Activated CD4-positive, alpha-beta T cell treated with anti-CD3 and anti-CD28 coated beads for 36 hours (primary cell): ENCODE measurements around the gene KIAA0232. TPM values are rescaled to one million over a fixed set of nuclear protein-coding genes. Genes with fewer than 3 reads are reported as not detected.

Experiments
- ATAC-seq: fragments of 200-7000 bp; cut with Tn5 transposase; one replicate; pipeline ENCODE4 v1.10.0; 2021; ENCODE audit warnings: mild to moderate bottlenecking, moderate library complexity
- CTCF ChIA-PET: fragments of 350-600 bp; sonication (Branson Sonifier 250); formaldehyde crosslinking; loops from one replicate; lab custom pipeline; 2021; ENCODE audit warnings: antibody characterized with exemption; lab: Charles Lee
- POLR2A ChIA-PET: fragments of 350-600 bp; sonication (Branson Sonifier 250); formaldehyde crosslinking; loops from one replicate; lab custom pipeline; 2021; ENCODE audit warnings: antibody characterized with exemption, inconsistent platforms; lab: Charles Lee
- DNase-seq: peaks from one replicate; pipeline ENCODE4 v3.0.0-alpha.2; 2020
- H3K27ac Mint-ChIP-seq: one replicate; pipeline ENCODE4 v1.8.0; 2021; ENCODE audit warnings: mixed read lengths
- H3K27me3 Mint-ChIP-seq: one replicate; pipeline ENCODE4 v1.8.0; 2021; ENCODE audit warnings: mixed read lengths
- H3K36me3 Mint-ChIP-seq: one replicate; pipeline ENCODE4 v1.8.0; 2021; ENCODE audit warnings: low read depth, mixed read lengths
- H3K4me1 Mint-ChIP-seq: one replicate; pipeline ENCODE4 v1.8.0; 2021; ENCODE audit warnings: mixed read lengths
- H3K4me3 Mint-ChIP-seq: one replicate; pipeline ENCODE4 v1.8.0; 2021; ENCODE audit warnings: mild to moderate bottlenecking, moderate library complexity, mixed read lengths
- H3K9me3 Mint-ChIP-seq: one replicate; pipeline ENCODE4 v1.8.0; 2021; ENCODE audit warnings: low read depth, mixed read lengths
- intact Hi-C, 2 experiments: fragments of 100-400 bp; cut with DNase I in 1 of 2; cut with micrococcal nuclease in 1 of 2; formaldehyde crosslinking; loops; one replicate each; pipeline versions ENCODE4 v1.14.2 to v1.15.1; 2022 to 2024; cut with DNase I, micrococcal nuclease
- total RNA-seq, 2 experiments: library from RNA; stranded (reverse); gene quantifications; one replicate each; pipeline ENCODE4 v1.2.3, GENCODE V29; 2021

KIAA0232 gene
- 10 to 100 TPM in 1 of 2 experiments, 1 to 10 TPM in 1; 9.4 to 13.1 TPM for total RNA-seq

- H3K4me1 Mint-ChIP-seq = peaks cover 52% of the 10 kb centered on the region
- peak; percentile 76 for ATAC-seq
Measured at GRCh38 chr4:6782147-6782845, at the start of gene KIAA0232. TSS of gene KIAA0232 (plus strand) at chr4:6782727. CDS start at chr4:6824454, 41,727 bp downstream.

GRCh38 chr4:6733358-6734164, 49.0 kb upstream of the KIAA0232 start:
- Mint-ChIP-seq H3K27me3 (no peaks in the 10 kb centered on the region), H3K36me3 (no peaks in the 10 kb centered on the region), H3K4me3 (no peak overlapping the region), H3K9me3 (no peaks in the 10 kb centered on the region), H3K4me1 (peaks cover under 1% of the 10 kb centered on the region), H3K27ac (no peak overlapping the region)
- intact Hi-C loops = no loop called here
- DNase-seq = no peak
- no peak for ATAC-seq
- ChIA-PET CTCF (interaction anchor here (0.7 kb wide), 1 partner anchor 86 kb away, joined by 3 read pairs; no protein-coding TSS in a partner anchor), POLR2A (no interaction called here)

More at GRCh38 chr4:6782147-6782845, at the start of gene KIAA0232:
- Mint-ChIP-seq H3K27me3 (no peaks in the 10 kb centered on the region), H3K9me3 (no peaks in the 10 kb centered on the region), H3K36me3 (peaks cover 3% of the 10 kb centered on the region), H3K4me3 (peak within 1 kb of the TSS; percentile 84), H3K27ac (peak within 1 kb of the TSS; percentile 73)
- intact Hi-C loops = loop anchor here (1.0 to 5.0 kb wide), 16 partner anchors 62 to 1660 kb away; partner anchors contain the start of genes BLOC1S4 (in 2 of the 2), ACOX3 (in 1 of the 2), GRPEL1 (in 1 of the 2) and MAN2B2 (in 1 of the 2)
- peak; percentile 93 for DNase-seq
- CTCF ChIA-PET = interaction anchor here (1.0 to 3.8 kb wide), 5 partner anchors 13 to 92 kb away, joined by 3 to 17 read pairs (median 3); no protein-coding TSS in a partner anchor
- POLR2A ChIA-PET = interaction anchor here (1.5 kb wide), 1 partner anchor 109 kb away, joined by 4 read pairs; a partner anchor contains a TSS

- no peaks in the 10 kb centered on the region for H3K36me3 Mint-ChIP-seq
- H3K4me1 Mint-ChIP-seq = no peaks in the 10 kb centered on the region
- POLR2A ChIA-PET = no interaction called here
- no peaks in the 10 kb centered on the region for H3K9me3 Mint-ChIP-seq
- no peak overlapping the region for H3K27ac Mint-ChIP-seq
- H3K4me3 Mint-ChIP-seq = no peak overlapping the region
- DNase-seq (no peak), ATAC-seq (no peak)
- CTCF ChIA-PET = no interaction called here
- intact Hi-C loops = no loop called here
- H3K27me3 Mint-ChIP-seq = no peaks in the 10 kb centered on the region
Measured at GRCh38 chr4:6734165-6734786, 48.3 kb upstream of the KIAA0232 start.

- no peak for ATAC-seq
- Mint-ChIP-seq H3K27me3 (peaks cover 1% of the 10 kb centered on the region), H3K4me1 (peaks cover 4% of the 10 kb centered on the region), H3K36me3 (no peaks in the 10 kb centered on the region), H3K9me3 (no peaks in the 10 kb centered on the region), H3K27ac (no peak overlapping the region), H3K4me3 (no peak overlapping the region)
- ChIA-PET POLR2A (no interaction called here), CTCF (no interaction called here)
- DNase-seq = no peak
- intact Hi-C loops = no loop called here
Measured at GRCh38 chr4:6739920-6740319, 42.6 kb upstream of the KIAA0232 start.

GRCh38 chr4:6740347-6740746, 42.2 kb upstream of the KIAA0232 start:
- peaks cover 1% of the 10 kb centered on the region for H3K27me3 Mint-ChIP-seq
- ChIA-PET POLR2A (no interaction called here), CTCF (no interaction called here)
- DNase-seq (no peak), ATAC-seq (no peak)
- intact Hi-C loops = no loop called here
- H3K4me1 Mint-ChIP-seq = peaks cover 4% of the 10 kb centered on the region
- no peak overlapping the region for H3K4me3 Mint-ChIP-seq
- no peaks in the 10 kb centered on the region for H3K36me3 Mint-ChIP-seq
- no peak overlapping the region for H3K27ac Mint-ChIP-seq
- H3K9me3 Mint-ChIP-seq = no peaks in the 10 kb centered on the region

GRCh38 chr4:6742507-6742906, 40.0 kb upstream of the KIAA0232 start:
- Mint-ChIP-seq H3K36me3 (no peaks in the 10 kb centered on the region), H3K4me3 (no peak overlapping the region), H3K4me1 (peaks cover 4% of the 10 kb centered on the region), H3K27me3 (peaks cover 1% of the 10 kb centered on the region), H3K27ac (no peak overlapping the region), H3K9me3 (no peaks in the 10 kb centered on the region)
- intact Hi-C loops = no loop called here
- DNase-seq = no peak
- ATAC-seq = no peak
- ChIA-PET CTCF (no interaction called here), POLR2A (no interaction called here)

- POLR2A ChIA-PET = no interaction called here
- no peak for ATAC-seq
- intact Hi-C loops = no loop called here
Measured at GRCh38 chr4:6742989-6743388, 39.5 kb upstream of the KIAA0232 start.

GRCh38 chr4:6746721-6747293, 35.7 kb upstream of the KIAA0232 start:
- ATAC-seq = no peak
- Mint-ChIP-seq H3K36me3 (no peaks in the 10 kb centered on the region), H3K4me3 (no peak overlapping the region), H3K4me1 (peaks cover 12% of the 10 kb centered on the region), H3K9me3 (no peaks in the 10 kb centered on the region), H3K27ac (no peak overlapping the region), H3K27me3 (no peaks in the 10 kb centered on the region)
- ChIA-PET CTCF (no interaction called here), POLR2A (no interaction called here)
- intact Hi-C loops = no loop called here
- DNase-seq = no peak

More at GRCh38 chr4:6742989-6743388, 39.5 kb upstream of the KIAA0232 start:
- no peaks in the 10 kb centered on the region for H3K9me3 Mint-ChIP-seq
- peaks cover 4% of the 10 kb centered on the region for H3K4me1 Mint-ChIP-seq
- no peak overlapping the region for H3K27ac Mint-ChIP-seq
- CTCF ChIA-PET = no interaction called here
- H3K4me3 Mint-ChIP-seq = no peak overlapping the region
- peaks cover 1% of the 10 kb centered on the region for H3K27me3 Mint-ChIP-seq
- H3K36me3 Mint-ChIP-seq = no peaks in the 10 kb centered on the region
- DNase-seq = no peak

GRCh38 chr4:6747294-6748051, 35.1 kb upstream of the KIAA0232 start:
- Mint-ChIP-seq H3K27me3 (no peaks in the 10 kb centered on the region), H3K9me3 (no peaks in the 10 kb centered on the region), H3K27ac (no peak overlapping the region), H3K4me1 (peaks cover 10% of the 10 kb centered on the region), H3K4me3 (no peak overlapping the region), H3K36me3 (no peaks in the 10 kb centered on the region)
- intact Hi-C loops = no loop called here
- no peak for ATAC-seq
- no peak for DNase-seq
- CTCF ChIA-PET = interaction anchor here (1.1 kb wide), 1 partner anchor 126 kb away, joined by 4 read pairs; no protein-coding TSS in a partner anchor
- POLR2A ChIA-PET = no interaction called here

- POLR2A ChIA-PET = no interaction called here
- Mint-ChIP-seq H3K36me3 (no peaks in the 10 kb centered on the region), H3K27me3 (no peaks in the 10 kb centered on the region), H3K27ac (no peak overlapping the region), H3K4me1 (peaks cover 10% of the 10 kb centered on the region), H3K9me3 (no peaks in the 10 kb centered on the region), H3K4me3 (no peak overlapping the region)
- ATAC-seq (no peak), DNase-seq (no peak)
- intact Hi-C loops = no loop called here
- CTCF ChIA-PET = interaction anchor here (1.1 kb wide), 1 partner anchor 125 kb away, joined by 4 read pairs; no protein-coding TSS in a partner anchor
Measured at GRCh38 chr4:6748286-6748685, 34.2 kb upstream of the KIAA0232 start.
